ENCODE data around the gene ZNF865. TPM values are rescaled to one million over a fixed set of nuclear protein-coding genes. Genes with fewer than 3 reads are reported as not detected.
A peak's percentile ranks its signal among the peaks of the same experiment; 100 is the strongest.

ZNF865 gene
- total and polyA plus RNA-seq, 10 of the 15 experiments (the other 5 are each of a cell fraction or from before 2014, with no cell fraction given) = 0.02 to 18.3 (median 0.90) TPM

- TF ChIP-seq CUX1 (IDR thresholded peaks at IDR 0.05; ENCODE audit: insufficient replicate concordance, low read depth, low read length) = no peak
- TF ChIP-seq KLF5 (IDR thresholded peaks at IDR 0.05; ENCODE audit: partially characterized antibody) = no peak
- TF ChIP-seq FOXK2 (IDR thresholded peaks at IDR 0.05) = no peak
- no peak for TF ChIP-seq BCL3 (IDR thresholded peaks at IDR 0.05; ENCODE audit: borderline replicate concordance, insufficient read depth, low read depth, low read length, poor library complexity, severe bottlenecking)
- TF ChIP-seq TCF12 (IDR thresholded peaks at IDR 0.05; ENCODE audit: low read depth, low read length) = 0 out of 2 replicates have a peak, but pooled peaks have one; percentile 48
- peak; percentile 8 to 20; a peak in 1 of 4 replicates for TF ChIP-seq BHLHE40 (IDR thresholded peaks at IDR 0.05; ENCODE audit: borderline replicate concordance in 1 of 2, low read depth in 2 of 2, low read length in 1 of 2)
- TF ChIP-seq BCL11A (IDR thresholded peaks at IDR 0.05; ENCODE audit: low read depth, low read length) = 0 out of 2 replicates have a peak, but pooled peaks have one; percentile 30
- TF ChIP-seq NBN (IDR thresholded peaks at IDR 0.05) = peak; percentile 76
- peak; percentile 68; the same call in 1 of the 2 replicates for TF ChIP-seq MXI1 (IDR thresholded peaks at IDR 0.05; ENCODE audit: low read depth, low read length)
- peak; percentile 80; the same call in 1 of the 2 replicates for TF ChIP-seq CHD2 (IDR thresholded peaks at IDR 0.05; ENCODE audit: borderline replicate concordance, low read depth, low read length)
- TF ChIP-seq HSF1 (IDR thresholded peaks at IDR 0.05; ENCODE audit: low read depth, low read length) = no peak
- 0 out of 2 replicates have a peak, but pooled peaks have one; percentile 13 for TF ChIP-seq DPF2 (IDR thresholded peaks at IDR 0.05)
- no peak for TF ChIP-seq YBX1 (IDR thresholded peaks at IDR 0.05)
- TF ChIP-seq FOXM1 (IDR thresholded peaks at IDR 0.05; ENCODE audit: low read depth, low read length) = no peak
- TF ChIP-seq ZNF622 (IDR thresholded peaks at IDR 0.05) = no peak
- peak; percentile 54 for TF ChIP-seq SP1 (IDR thresholded peaks at IDR 0.05; ENCODE audit: low read depth, low read length)
- no peak for TF ChIP-seq ZBTB33 (IDR thresholded peaks at IDR 0.05)
- TF ChIP-seq SMAD1 (IDR thresholded peaks at IDR 0.05; ENCODE audit: low read depth, partially characterized antibody) = peak; percentile 40
Observed at GRCh38 chr19:55580628-55581144, 24.8 kb upstream of the ZNF865 start, which contains the start of gene ZNF579 (continued).
